GM12801 (cell line): ENCODE results near the gene MTCL3.

Source experiments
- CTCF ChIP-seq: IDR thresholded peaks from one replicate; pipeline ENCODE4 v1.5.1; 2011; ENCODE audit warnings: control low read depth; ENCODE audit not compliant: insufficient read length; ENCODE audit errors: extremely low read depth

MTCL3 gene

GRCh38 chr6:127481628-127482027 lies 37.5 kb downstream of the MTCL3 start:
- TF ChIP-seq CTCF, result no peak

- no peak for TF ChIP-seq CTCF
Measured at GRCh38 chr6:127481111-127481510, 38.0 kb downstream of the MTCL3 start.

GRCh38 chr6:127477658-127478057 lies 41.5 kb downstream of the MTCL3 start:
- TF ChIP-seq CTCF, result no peak

- TF ChIP-seq CTCF, result no peak
Measured at GRCh38 chr6:127475823-127476176, 43.3 kb downstream of the MTCL3 start.

- TF ChIP-seq CTCF, result no peak
Measured at GRCh38 chr6:127475135-127475822, 43.9 kb downstream of the MTCL3 start.

GRCh38 chr6:127471379-127472255 lies 47.5 kb downstream of the MTCL3 start:
- TF ChIP-seq CTCF, result no peak

- TF ChIP-seq CTCF, result no peak
Measured at GRCh38 chr6:127468936-127469335, 50.2 kb downstream of the MTCL3 start.
